ENCODE measurements around the gene FSD2. TPM values are rescaled to one million over a fixed set of nuclear protein-coding genes. Genes with fewer than 3 reads are reported as not detected.

Gene FSD2
- total RNA-seq, 2 donors from 2014 or later: not detected

DNA sequence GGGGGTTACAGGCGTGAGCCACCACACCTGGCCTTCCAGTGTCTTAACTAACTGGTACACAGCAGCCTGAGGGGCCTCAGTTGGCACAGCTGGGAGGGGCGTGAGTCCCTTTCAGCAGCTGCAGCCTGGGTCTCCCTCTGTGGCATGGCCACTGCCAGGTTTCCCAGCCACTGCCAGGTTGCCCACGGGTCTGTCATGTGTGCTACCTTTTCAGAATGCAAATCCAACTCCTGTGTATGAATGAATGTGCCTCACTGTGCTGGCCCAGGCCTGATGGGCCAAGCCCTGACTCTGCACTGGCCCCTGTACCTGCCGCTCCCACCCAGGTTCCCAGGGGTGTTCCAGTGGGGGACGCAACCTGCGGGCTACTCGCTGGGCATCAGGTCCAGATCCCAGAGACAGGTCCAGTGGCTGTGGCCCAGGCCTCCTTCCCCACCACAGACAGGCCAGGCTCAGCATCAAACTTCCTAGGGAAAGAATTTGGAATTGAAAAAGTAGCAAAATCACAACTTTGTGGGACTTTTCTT, 29.6 kb upstream of the FSD2 start:
- Histone ChIP-seq H3K4me1 (ENCODE audit: control insufficient read depth, insufficient read depth, low read length) (peaks cover 4% of the 10 kb centered on the region), H3K27ac (ENCODE audit: low read depth, low read length) (no peak overlapping the region), H3K36me3 (ENCODE audit: control insufficient read depth, insufficient read depth, low read length) (peaks cover 61% of the 10 kb centered on the region), H3K27me3 (ENCODE audit: control insufficient read depth, insufficient read depth, low read length, poor library complexity, severe bottlenecking) (no peaks in the 10 kb centered on the region), H3K9ac (ENCODE audit: extremely low read depth, low read length, poor library complexity, severe bottlenecking) (no peak overlapping the region), H3K4me3 (ENCODE audit: low read length) (no peak overlapping the region), H3K9me3 (ENCODE audit: control insufficient read depth, low read length) (no peaks in the 10 kb centered on the region)
- no peaks in the 10 kb centered on the region for H3K9me3 Mint-ChIP-seq
- peaks cover 71% of the 10 kb centered on the region for H3K36me3 Mint-ChIP-seq (ENCODE audit: low read depth)
- TF ChIP-seq, protein P1, sequence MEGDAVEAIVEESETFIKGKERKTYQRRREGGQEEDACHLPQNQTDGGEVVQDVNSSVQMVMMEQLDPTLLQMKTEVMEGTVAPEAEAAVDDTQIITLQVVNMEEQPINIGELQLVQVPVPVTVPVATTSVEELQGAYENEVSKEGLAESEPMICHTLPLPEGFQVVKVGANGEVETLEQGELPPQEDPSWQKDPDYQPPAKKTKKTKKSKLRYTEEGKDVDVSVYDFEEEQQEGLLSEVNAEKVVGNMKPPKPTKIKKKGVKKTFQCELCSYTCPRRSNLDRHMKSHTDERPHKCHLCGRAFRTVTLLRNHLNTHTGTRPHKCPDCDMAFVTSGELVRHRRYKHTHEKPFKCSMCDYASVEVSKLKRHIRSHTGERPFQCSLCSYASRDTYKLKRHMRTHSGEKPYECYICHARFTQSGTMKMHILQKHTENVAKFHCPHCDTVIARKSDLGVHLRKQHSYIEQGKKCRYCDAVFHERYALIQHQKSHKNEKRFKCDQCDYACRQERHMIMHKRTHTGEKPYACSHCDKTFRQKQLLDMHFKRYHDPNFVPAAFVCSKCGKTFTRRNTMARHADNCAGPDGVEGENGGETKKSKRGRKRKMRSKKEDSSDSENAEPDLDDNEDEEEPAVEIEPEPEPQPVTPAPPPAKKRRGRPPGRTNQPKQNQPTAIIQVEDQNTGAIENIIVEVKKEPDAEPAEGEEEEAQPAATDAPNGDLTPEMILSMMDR (conservative IDR thresholded peaks at IDR 0.05): no peak
- H3K4me3 Mint-ChIP-seq: no peak overlapping the region
- no peak overlapping the region for H3K27ac Mint-ChIP-seq
- no peak for DNase-seq
- H3K4me1 Mint-ChIP-seq: no peaks in the 10 kb centered on the region
- WGBS, 2 experiments (ENCODE audit: insufficient coverage in 1 of 2, insufficient read length in 1 of 2): 90 to 96% methylated on average over 3 to 7 of the region's 7 CpGs
- H3K27me3 Mint-ChIP-seq (ENCODE audit: insufficient read depth): no peaks in the 10 kb centered on the region

DNA sequence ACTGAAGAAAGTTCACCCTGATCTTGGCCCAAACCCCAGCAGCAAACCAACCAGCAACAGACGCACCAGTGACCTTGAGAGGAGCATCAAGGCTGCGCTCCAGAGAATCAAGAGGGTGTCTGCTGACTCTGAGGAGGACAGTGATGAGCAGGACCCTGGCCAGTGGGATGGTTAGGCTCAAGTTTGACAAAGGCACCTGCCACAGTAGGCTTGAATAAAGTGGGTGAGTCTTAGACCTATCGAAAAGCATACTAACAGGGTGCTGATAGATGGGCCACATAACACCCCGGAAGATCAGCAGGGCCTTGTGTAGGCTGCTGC, 27.5 kb upstream of the FSD2 start:
- no peaks in the 10 kb centered on the region for H3K9me3 Mint-ChIP-seq

DNA sequence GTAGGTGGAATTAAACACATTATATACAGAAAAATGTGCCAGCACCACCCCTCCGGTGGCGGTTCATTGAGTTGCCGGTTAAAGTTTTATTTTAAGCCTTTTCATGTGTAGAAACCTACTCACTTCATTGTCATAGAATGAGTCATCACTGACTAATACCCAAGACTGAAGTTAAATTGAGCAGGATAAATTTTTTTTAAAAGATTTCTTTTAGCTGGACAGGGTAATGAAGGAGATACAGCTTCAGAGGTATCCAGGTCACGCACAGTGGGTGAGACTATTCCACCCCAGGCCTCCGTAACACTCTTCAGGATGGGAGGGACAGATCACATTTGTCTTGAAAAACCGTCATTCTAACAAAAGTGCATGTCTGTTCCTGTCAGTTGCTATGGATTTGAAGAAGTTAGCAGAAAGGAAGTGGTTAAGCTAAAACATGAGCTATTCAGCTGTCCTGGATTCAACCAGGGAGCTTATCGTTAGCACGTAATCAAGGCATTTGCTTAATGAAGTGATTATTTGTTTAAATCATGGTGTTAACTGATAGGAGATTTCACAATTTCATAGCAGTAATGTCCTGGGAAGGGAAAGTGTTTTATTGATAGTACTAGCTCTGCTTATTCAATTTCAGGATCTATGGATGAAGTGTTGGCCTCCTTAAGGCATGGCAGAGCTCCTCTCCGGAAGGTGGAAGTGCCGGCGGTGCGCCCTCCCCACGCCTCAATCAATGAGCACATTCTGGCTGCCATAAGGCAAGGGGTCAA, 26.9 kb upstream of the FSD2 start:
- Histone ChIP-seq H3K27me3 (ENCODE audit: control insufficient read depth, insufficient read depth, low read length, poor library complexity, severe bottlenecking) (no peaks in the 10 kb centered on the region), H3K9me3 (ENCODE audit: control insufficient read depth, low read length) (no peaks in the 10 kb centered on the region), H3K4me1 (ENCODE audit: control insufficient read depth, insufficient read depth, low read length) (no peaks in the 10 kb centered on the region), H3K27ac (ENCODE audit: low read depth, low read length) (no peak overlapping the region), H3K9ac (ENCODE audit: extremely low read depth, low read length, poor library complexity, severe bottlenecking) (no peak overlapping the region), H3K4me3 (ENCODE audit: low read length) (no peak overlapping the region), H3K36me3 (ENCODE audit: control insufficient read depth, insufficient read depth, low read length) (peaks cover 82% of the 10 kb centered on the region)
- 88 to 91% methylated on average over 11 to 13 of the region's 13 CpGs for WGBS, 2 experiments (ENCODE audit: insufficient coverage in 1 of 2, insufficient read length in 1 of 2)
- Mint-ChIP-seq H3K36me3 (ENCODE audit: low read depth) (peaks cover 83% of the 10 kb centered on the region), H3K4me1 (no peaks in the 10 kb centered on the region), H3K27ac (no peak overlapping the region), H3K9me3 (no peaks in the 10 kb centered on the region), H3K4me3 (no peak overlapping the region), H3K27me3 (ENCODE audit: insufficient read depth) (no peaks in the 10 kb centered on the region)
- no peak for DNase-seq
- TF ChIP-seq, protein P1 (conservative IDR thresholded peaks at IDR 0.05): peak; percentile 51

More for the DNA sequence above, 27.5 kb upstream of the FSD2 start:
- Histone ChIP-seq H3K27me3 (ENCODE audit: control insufficient read depth, insufficient read depth, low read length, poor library complexity, severe bottlenecking) (no peaks in the 10 kb centered on the region), H3K27ac (ENCODE audit: low read depth, low read length) (no peak overlapping the region), H3K36me3 (ENCODE audit: control insufficient read depth, insufficient read depth, low read length) (peaks cover 77% of the 10 kb centered on the region), H3K4me3 (ENCODE audit: low read length) (no peak overlapping the region), H3K9me3 (ENCODE audit: control insufficient read depth, low read length) (no peaks in the 10 kb centered on the region), H3K9ac (ENCODE audit: extremely low read depth, low read length, poor library complexity, severe bottlenecking) (no peak overlapping the region), H3K4me1 (ENCODE audit: control insufficient read depth, insufficient read depth, low read length) (no peaks in the 10 kb centered on the region)
- TF ChIP-seq, protein P1 (conservative IDR thresholded peaks at IDR 0.05): no peak
- no peak for DNase-seq
- H3K36me3 Mint-ChIP-seq (ENCODE audit: low read depth): peaks cover 81% of the 10 kb centered on the region
- no peaks in the 10 kb centered on the region for H3K27me3 Mint-ChIP-seq (ENCODE audit: insufficient read depth)
- no peak overlapping the region for H3K27ac Mint-ChIP-seq
- H3K4me1 Mint-ChIP-seq: no peaks in the 10 kb centered on the region
- 97 to 100% methylated on average over 2 to 4 of the region's 4 CpGs for WGBS, 2 experiments (ENCODE audit: insufficient coverage in 1 of 2, insufficient read length in 1 of 2)
- no peak overlapping the region for H3K4me3 Mint-ChIP-seq

Data from endodermal cell (in vitro differentiated cells).